GM21737 (cell line): ENCODE results near the gene KLK4.
A peak's percentile ranks its signal among the peaks of the same experiment; 100 is the strongest.
"Not testable (repeated sequence)": the region's sequence is repeated elsewhere in the genome, so short reads cannot be mapped to it uniquely, and the experiment has no call there.

Source experiments
- ATAC-seq: cut with Tn5 transposase; IDR thresholded peaks from one replicate; pipeline ENCODE4 v1.9.1; 2021; ENCODE audit warnings: mild to moderate bottlenecking, moderate library complexity; ENCODE audit not compliant: unreplicated experiment

The KLK4 gene

GRCh38 chr19:50916069-50916468 lies 4.9 kb upstream of the KLK4 start:
- ATAC-seq = no peak

DNA sequence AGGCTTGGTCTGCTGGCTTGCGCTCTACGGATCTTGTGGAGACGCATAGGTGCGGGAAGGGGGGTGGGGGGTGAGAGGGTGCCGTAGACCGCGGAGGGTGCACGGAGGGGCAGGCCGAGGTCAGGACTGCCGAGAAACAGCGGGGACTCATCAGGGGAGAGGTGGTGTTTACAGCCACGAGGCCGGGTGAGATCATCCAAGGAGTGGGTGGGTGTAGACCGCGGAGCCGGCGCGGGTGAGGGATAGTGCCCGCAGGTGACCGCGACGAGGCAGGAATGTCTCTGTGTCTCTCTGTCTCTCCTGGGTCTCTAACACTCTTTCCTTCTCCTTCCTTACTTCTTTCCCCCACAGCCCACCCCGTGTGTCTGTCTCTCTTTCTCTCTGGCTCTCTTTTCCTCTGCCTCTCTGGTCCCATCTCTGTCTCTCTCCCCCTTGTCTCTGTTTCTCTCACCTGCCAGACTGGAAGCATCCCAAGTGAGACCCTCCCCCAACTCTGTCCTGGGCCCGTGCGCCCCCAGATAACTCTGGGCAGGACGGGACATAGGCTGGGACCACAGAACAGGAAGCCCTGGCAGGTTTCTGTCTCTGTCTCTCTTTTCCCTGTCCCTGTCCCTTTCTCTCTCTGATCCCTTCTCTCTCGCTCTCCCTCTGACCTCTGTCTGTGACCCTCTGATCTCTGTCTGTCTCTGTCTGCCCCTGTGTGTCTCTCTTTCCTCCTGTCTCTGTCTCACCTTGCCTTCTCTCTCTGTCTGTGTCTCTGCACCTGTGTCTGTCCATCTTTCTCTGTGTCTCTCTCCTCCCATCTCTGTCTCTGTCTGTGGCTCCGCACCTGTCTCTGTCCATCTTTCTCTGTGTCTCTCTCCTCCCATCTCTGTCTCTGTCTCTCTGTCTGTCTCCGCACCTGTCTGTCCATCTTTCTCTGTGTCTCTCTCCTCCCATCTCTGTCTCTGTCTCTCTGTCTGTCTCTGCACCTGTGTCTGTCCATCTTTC lies 1.8 kb upstream of the KLK4 start:
- ATAC-seq = no peak

GRCh38 chr19:50912102-50912599 lies 956 bp upstream of the KLK4 start:
- no peak for ATAC-seq

DNA sequence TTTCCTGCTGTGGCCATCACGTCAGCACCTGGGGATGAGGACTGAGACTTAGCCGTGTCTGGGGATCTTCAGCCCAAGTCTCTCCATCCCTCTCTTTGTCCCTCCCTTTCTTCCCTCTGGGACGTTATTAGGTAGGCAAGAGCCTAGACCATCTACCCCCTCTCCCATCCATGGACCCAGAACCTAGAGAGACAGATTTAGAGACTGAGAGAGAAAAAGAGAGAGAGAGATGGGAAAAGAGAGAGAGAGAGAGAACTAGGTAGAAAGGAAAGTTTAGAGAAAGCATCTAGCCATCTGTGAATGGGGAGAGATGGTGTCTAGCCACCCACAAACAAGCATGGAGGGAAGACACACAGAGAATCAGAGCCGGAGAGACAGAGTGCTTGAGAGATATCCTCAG lies 473 bp downstream of the KLK4 start:
- no peak for ATAC-seq

- ATAC-seq = no peak
Observed at GRCh38 chr19:50909240-50910070, 1.7 kb downstream of the KLK4 start.

- no peak for ATAC-seq
Observed at GRCh38 chr19:50908336-50908735, 2.9 kb downstream of the KLK4 start.

DNA sequence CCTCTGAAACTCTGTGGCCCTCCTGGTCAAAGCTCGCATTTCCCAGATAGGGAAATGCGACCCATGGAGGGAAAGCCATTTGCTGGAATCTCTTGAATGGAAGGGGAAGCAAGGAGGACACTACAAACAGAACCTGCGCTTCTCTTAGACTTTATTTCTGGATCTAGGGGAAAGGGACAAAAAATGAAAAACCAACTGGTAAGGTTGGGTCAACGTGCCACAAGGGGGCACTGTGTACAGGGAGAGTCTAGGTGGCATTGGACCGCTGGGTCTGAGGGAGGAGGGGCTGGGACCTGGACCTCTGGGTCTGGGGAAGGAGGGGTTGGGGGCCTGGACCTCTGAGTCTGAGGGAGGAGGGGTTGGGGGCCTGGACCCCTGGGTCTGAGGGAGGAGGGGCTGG lies 5.0 kb downstream of the KLK4 start:
- ATAC-seq = no peak

DNA sequence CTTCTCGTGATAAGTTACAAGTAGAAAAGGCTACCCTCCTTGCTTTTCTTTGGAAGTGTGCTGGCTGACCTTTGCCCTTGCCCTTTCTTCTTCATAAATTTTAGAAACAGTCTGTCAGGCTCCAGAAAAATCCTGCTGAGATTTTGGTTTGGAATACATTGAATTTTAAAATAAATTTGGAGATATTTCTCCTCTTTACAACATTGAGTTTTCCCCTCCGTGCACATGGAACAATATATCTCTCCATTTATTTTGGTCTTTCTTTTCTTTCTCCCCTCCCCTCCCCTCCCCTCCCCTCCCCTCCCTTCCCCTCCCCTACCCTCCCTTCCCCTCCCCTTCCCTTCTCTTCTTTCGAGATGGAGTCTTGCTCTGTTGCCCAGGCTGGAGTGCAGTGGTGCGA lies 8.6 kb downstream of the KLK4 start:
- ATAC-seq = no peak

DNA sequence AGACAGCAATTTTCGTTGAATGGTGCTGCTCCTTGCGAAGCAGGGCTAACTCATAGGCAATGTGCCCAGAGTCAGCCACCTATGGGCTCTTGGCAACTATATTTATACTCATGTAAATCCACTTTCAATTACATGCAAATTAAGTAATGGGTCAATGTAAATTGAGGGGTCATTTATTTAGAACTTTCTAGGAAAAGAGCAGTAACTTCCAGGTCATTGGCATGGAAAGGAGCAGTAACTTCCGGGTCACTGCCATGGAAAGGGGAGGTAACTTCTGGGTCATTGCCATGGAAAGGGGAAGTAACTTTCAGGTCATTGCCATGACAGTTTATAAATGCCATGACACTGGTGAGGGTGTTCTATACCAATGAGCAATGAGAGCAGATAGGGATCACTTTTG lies 11.6 kb downstream of the KLK4 start:
- ATAC-seq = no peak

DNA sequence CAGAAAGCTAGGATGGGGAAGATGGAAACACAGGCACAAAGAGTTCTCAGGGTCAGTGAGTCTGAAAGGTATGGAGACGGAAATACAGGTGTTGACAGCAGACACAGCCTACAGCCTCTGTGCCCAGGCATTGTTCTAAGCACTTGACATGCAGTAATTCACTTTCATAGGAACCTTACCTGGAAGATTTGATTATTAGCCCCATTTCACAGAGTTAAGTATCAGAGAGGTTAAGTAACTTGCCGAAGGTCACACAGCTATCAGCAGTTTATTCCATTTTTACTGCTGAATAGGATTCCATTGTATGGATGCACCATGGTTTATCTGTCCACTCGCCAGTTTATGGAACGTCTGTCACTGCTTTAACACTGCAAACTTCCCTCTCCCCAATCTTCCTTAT lies 13.2 kb downstream of the KLK4 start:
- ATAC-seq = no peak

DNA sequence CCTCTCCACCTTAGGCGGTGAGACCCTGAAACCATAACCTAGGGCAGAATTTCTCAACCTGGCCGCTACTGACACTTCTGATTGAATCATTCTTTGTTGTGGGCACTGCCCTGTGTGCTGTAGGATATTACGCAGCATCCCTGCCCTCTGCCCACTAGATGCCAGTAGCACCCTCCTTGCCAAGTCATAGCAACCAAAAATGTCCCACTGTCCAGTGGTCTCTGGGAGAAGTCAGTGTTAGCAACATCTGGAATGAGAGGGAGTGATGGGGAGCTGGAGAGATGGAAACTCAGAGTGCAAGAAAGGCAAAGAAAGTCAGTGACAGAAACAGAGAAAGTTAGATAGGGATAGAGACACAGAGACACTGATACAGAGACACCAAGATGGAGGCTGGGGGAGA lies 13.6 kb downstream of the KLK4 start:
- ATAC-seq = no peak

- ATAC-seq = peak; percentile 25
Observed at GRCh38 chr19:50897191-50897607, 14.0 kb downstream of the KLK4 start.

GRCh38 chr19:50896591-50897190 lies 14.5 kb downstream of the KLK4 start:
- ATAC-seq = peak; percentile 75

DNA sequence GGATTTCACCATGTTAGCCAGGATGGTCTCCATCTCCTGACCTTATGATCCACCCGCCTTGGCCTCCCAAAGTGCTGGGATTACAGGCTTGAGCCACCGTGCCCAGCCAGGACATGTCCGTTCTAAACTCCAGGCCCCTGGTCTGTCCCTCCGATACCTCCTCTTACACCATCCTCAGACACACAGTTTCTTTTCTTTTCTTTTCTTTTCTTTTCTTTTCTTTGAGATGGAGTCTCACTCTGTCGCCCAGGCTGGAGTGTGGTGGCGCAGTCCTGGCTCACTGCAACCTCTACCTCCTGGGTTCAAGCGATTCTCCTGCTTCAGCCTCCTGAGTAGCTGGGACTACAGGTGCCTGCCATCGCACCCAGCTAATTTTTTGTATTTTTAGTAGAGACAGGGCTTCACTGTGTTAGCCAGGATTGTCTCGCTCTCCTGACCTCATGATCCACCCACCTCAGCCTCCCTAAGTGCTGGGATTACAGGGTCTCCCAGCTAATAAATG lies 15.1 kb downstream of the KLK4 start:
- not testable (repeated sequence) for ATAC-seq

GRCh38 chr19:50894478-50895356 lies 16.5 kb downstream of the KLK4 start:
- no peak for ATAC-seq

- no peak for ATAC-seq
Observed at GRCh38 chr19:50893047-50893736, 18.0 kb downstream of the KLK4 start.

GRCh38 chr19:50891253-50891625 lies 20.0 kb downstream of the KLK4 start:
- no peak for ATAC-seq

GRCh38 chr19:50890422-50891252 lies 20.6 kb downstream of the KLK4 start:
- no peak for ATAC-seq

- ATAC-seq = no peak
Observed at GRCh38 chr19:50889638-50890037, 21.6 kb downstream of the KLK4 start.
